Muscle layer of duodenum (tissue), 2 donors: ENCODE data around the gene MAPK6.
"Not testable (repeated sequence)": the region's sequence is repeated elsewhere in the genome, so short reads cannot be mapped to it uniquely, and the experiment has no call there.

ENCODE experiments used
- H3K27ac ChIP-seq: one replicate; pipeline ENCODE4 v1.7.0; 2013; ENCODE audit warnings: mild to moderate bottlenecking, low read length
- H3K27me3 ChIP-seq: one replicate; pipeline ENCODE4 v1.7.0; 2013; ENCODE audit warnings: low read depth, mild to moderate bottlenecking, control low read depth, low read length
- H3K36me3 ChIP-seq, 2 donors: one replicate each; pipeline ENCODE4 v1.7.0; 2013; ENCODE audit warnings: low read length in 2 of 2, control low read depth in 1 of 2, mild to moderate bottlenecking in 1 of 2; ENCODE audit not compliant: insufficient read depth in 2 of 2, control insufficient read depth in 1 of 2
- H3K4me1 ChIP-seq, 2 donors: one replicate each; pipeline ENCODE4 v1.7.0; 2013; ENCODE audit warnings: low read length in 2 of 2, mild to moderate bottlenecking in 2 of 2, control low read depth in 1 of 2, moderate library complexity in 1 of 2; ENCODE audit not compliant: insufficient read depth in 2 of 2, control insufficient read depth in 1 of 2
- H3K4me3 ChIP-seq, 2 donors: one replicate each; pipeline ENCODE4 v1.7.0; 2013; ENCODE audit warnings: low read length in 2 of 2, low read depth in 1 of 2, mild to moderate bottlenecking in 1 of 2
- H3K9me3 ChIP-seq, 2 donors: one replicate each; pipeline ENCODE4 v1.7.0; 2013; ENCODE audit warnings: low read length in 2 of 2, control low read depth in 1 of 2, mild to moderate bottlenecking in 1 of 2; ENCODE audit not compliant: control insufficient read depth in 1 of 2
- donor health status: healthy.

MAPK6 gene

GRCh38 chr15:52052066-52052935 is 33.3 kb downstream of the MAPK6 start:
- Histone ChIP-seq H3K36me3 (peaks cover 12 to 27% of the 10 kb centered on the region in 2 donors), H3K27me3 (no peaks in the 10 kb centered on the region), H3K9me3 (peaks cover 0 to 3% of the 10 kb centered on the region in 2 donors), H3K4me1 (peaks cover 0 to 2% of the 10 kb centered on the region in 2 donors), H3K4me3 (no peak overlapping the region), H3K27ac (no peak overlapping the region)

GRCh38 chr15:52054381-52054780 is 35.4 kb downstream of the MAPK6 start:
- peaks cover 21 to 30% of the 10 kb centered on the region in 2 donors for H3K36me3 ChIP-seq
- H3K9me3 ChIP-seq: peaks cover 0 to 3% of the 10 kb centered on the region in 2 donors
- H3K4me3 ChIP-seq: no peak overlapping the region
- no peak overlapping the region for H3K27ac ChIP-seq
- no peaks in the 10 kb centered on the region for H3K4me1 ChIP-seq
- H3K27me3 ChIP-seq: no peaks in the 10 kb centered on the region

GRCh38 chr15:52054858-52055257 is 35.8 kb downstream of the MAPK6 start:
- H3K36me3 ChIP-seq: peaks cover 25 to 34% of the 10 kb centered on the region in 2 donors
- H3K27ac ChIP-seq, H3K4me3 ChIP-seq, H3K27me3 ChIP-seq, H3K9me3 ChIP-seq, H3K4me1 ChIP-seq: not testable (repeated sequence)

GRCh38 chr15:52056001-52056400 is 37.0 kb downstream of the MAPK6 start:
- Histone ChIP-seq H3K4me3 (no peak overlapping the region), H3K27ac (no peak overlapping the region), H3K4me1 (no peaks in the 10 kb centered on the region), H3K9me3 (peaks cover 0 to 3% of the 10 kb centered on the region in 2 donors), H3K27me3 (no peaks in the 10 kb centered on the region), H3K36me3 (peaks cover 29 to 44% of the 10 kb centered on the region in 2 donors)

GRCh38 chr15:52056496-52056895 is 37.5 kb downstream of the MAPK6 start:
- no peaks in the 10 kb centered on the region for H3K27me3 ChIP-seq
- H3K27ac ChIP-seq: no peak overlapping the region
- peaks cover 0 to 3% of the 10 kb centered on the region in 2 donors for H3K9me3 ChIP-seq
- peaks cover 32 to 49% of the 10 kb centered on the region in 2 donors for H3K36me3 ChIP-seq
- no peaks in the 10 kb centered on the region for H3K4me1 ChIP-seq
- no peak overlapping the region for H3K4me3 ChIP-seq

GRCh38 chr15:52057996-52058395 is 39.0 kb downstream of the MAPK6 start:
- Histone ChIP-seq H3K36me3 (peaks cover 37 to 49% of the 10 kb centered on the region in 2 donors), H3K9me3 (no peaks in the 10 kb centered on the region), H3K27me3 (no peaks in the 10 kb centered on the region), H3K27ac (no peak overlapping the region), H3K4me3 (no peak overlapping the region), H3K4me1 (no peaks in the 10 kb centered on the region)

DNA sequence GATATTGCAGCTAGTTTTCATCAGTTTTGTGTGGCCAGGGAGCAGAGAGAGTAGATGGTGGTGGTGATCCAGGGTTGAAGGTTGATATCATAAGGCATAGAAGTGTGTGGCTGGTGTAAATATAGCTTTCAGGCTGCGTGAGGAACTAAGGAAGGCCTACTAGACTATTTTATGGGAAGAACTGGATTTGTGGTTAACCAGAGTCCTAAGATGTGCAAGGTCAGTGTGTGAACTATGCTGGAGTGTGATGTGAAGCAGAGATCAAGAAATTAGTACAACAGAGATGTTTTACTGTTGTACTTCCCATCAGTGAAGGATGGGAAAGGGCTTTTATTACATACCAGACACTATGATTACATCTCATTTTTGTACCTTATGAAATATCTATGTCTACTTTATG is 41.5 kb downstream of the MAPK6 start:
- peaks cover 46 to 47% of the 10 kb centered on the region in 2 donors for H3K36me3 ChIP-seq
- H3K9me3 ChIP-seq: no peaks in the 10 kb centered on the region
- H3K27me3 ChIP-seq: no peaks in the 10 kb centered on the region
- no peak overlapping the region for H3K4me3 ChIP-seq
- no peaks in the 10 kb centered on the region for H3K4me1 ChIP-seq
- no peak overlapping the region for H3K27ac ChIP-seq

DNA sequence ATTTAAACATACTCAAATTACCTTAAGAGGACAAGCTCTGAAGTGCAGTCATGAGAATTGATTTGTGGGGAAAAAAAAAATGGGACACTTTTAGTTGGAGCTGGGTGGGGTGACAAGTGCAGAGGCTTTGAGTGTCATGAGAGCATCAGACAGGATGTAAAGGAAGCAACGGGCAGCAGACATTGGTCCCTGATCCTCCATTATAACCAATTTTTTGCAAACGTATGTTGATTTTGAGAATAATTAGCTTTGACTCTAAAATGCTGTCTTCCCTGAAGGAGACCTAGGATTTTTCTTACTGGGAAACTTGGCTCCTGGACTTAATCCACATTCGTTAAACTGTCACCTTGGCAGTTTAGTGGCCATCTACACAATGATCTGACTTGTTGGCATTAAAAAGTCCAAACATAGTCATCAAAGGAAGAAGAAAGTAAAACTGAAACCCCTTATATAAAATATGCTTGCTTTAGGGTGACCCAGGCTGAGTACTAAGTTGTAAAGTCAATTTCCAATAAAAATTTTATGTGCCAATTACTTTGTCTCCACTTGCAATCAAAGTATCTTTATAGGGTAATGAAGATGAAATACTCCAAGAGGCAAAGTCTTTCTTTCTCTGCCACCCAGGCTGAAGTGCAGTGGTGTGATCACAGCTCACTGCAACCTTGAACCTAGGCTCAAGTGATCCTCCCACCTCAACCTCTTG is 48.0 kb downstream of the MAPK6 start:
- Histone ChIP-seq H3K27ac (no peak overlapping the region), H3K36me3 (peaks cover 11 to 15% of the 10 kb centered on the region in 2 donors), H3K4me3 (no peak overlapping the region), H3K9me3 (no peaks in the 10 kb centered on the region), H3K4me1 (no peaks in the 10 kb centered on the region), H3K27me3 (no peaks in the 10 kb centered on the region)

DNA sequence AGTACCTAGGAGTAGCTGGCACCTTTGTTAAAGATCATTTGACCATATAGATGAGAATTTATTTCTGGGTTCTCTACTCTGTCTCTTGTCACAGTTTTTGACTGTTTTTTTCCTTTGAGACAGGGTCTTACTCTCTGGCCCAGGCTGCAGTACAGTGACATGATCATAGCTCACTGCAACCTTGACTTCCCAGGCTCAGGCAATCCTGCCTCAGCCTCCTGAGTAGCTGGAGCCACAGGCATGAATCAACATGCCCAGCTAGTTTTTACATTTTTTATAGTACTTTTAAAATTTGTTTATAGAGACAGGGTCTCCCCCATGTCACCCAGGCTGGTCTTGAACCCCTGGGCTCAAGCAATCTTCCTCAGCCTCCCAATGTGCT is 48.5 kb downstream of the MAPK6 start:
- Histone ChIP-seq H3K27me3 (no peaks in the 10 kb centered on the region), H3K9me3 (no peaks in the 10 kb centered on the region), H3K36me3 (peaks cover 9 to 12% of the 10 kb centered on the region in 2 donors), H3K4me1 (peaks cover 0 to 2% of the 10 kb centered on the region in 2 donors), H3K27ac (no peak overlapping the region), H3K4me3 (no peak overlapping the region)

- Histone ChIP-seq H3K4me3 (no peak overlapping the region), H3K27me3 (no peaks in the 10 kb centered on the region), H3K27ac (no peak overlapping the region), H3K36me3 (peaks cover 3 to 9% of the 10 kb centered on the region in 2 donors), H3K9me3 (no peaks in the 10 kb centered on the region), H3K4me1 (peaks cover 0 to 2% of the 10 kb centered on the region in 2 donors)
Measured at GRCh38 chr15:52068004-52068615, 49.1 kb downstream of the MAPK6 start.

DNA sequence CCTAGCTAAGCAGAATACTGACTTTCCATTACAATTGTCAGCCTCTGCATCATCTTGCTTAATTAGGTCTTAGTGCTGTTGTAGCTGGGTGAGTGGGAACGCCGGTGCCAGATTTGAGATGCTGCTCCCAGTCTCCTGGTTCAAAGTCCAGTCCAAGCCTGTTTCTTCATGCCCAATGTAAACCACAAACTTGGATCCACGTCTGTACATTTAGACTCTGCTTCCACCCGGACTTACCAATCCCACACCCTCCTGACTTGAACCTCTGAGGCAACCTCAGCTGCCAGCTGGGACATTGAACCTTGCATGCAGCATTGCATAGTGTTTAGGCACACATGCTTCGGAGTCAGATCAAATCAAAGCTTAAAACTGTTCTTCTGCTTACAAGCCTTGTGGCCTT is 50.5 kb downstream of the MAPK6 start:
- Histone ChIP-seq H3K9me3 (no peaks in the 10 kb centered on the region), H3K36me3 (no peaks in the 10 kb centered on the region), H3K27me3 (no peaks in the 10 kb centered on the region), H3K4me3 (no peak overlapping the region), H3K27ac (no peak overlapping the region), H3K4me1 (peaks cover 0 to 2% of the 10 kb centered on the region in 2 donors)
